HG03039 (cell line): ENCODE measurements around the gene NCAN.
A peak's percentile ranks its signal among the peaks of the same experiment; 100 is the strongest.
"Not testable (repeated sequence)": the region's sequence is repeated elsewhere in the genome, so short reads cannot be mapped to it uniquely, and the experiment has no call there.

ENCODE experiments used
- ATAC-seq: cut with Tn5 transposase; IDR thresholded peaks from one replicate; pipeline ENCODE4 v1.9.1; 2021; ENCODE audit warnings: mild to moderate bottlenecking, moderate library complexity; ENCODE audit not compliant: unreplicated experiment

Gene NCAN

GRCh38 chr19:19211499-19212420, at the start of gene NCAN:
NCAN (plus strand) TSS chr19:19211958; CDS start chr19:19216954, 4,996 bp downstream.
- no peak for ATAC-seq

DNA sequence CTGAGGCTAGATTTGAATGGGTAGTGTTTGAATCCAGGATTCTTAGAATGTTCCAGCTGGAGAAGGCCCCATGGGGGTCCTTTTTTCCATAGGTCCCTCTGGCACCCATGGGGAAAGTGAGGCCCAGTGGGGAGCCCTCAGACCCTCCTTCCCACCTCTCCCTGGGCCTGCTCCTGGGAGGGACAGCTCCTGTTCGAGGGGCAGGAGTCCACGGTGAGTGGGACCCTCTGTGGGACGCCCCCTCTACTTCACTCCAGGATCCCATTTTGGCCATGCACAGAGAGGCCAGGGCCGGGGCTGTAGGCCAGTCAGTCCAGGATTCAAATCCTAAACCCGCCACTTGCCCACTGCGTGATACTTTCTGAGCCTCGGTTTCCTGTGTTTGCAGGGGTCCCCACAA, 49.3 kb upstream of the NCAN start:
- no peak for ATAC-seq

DNA sequence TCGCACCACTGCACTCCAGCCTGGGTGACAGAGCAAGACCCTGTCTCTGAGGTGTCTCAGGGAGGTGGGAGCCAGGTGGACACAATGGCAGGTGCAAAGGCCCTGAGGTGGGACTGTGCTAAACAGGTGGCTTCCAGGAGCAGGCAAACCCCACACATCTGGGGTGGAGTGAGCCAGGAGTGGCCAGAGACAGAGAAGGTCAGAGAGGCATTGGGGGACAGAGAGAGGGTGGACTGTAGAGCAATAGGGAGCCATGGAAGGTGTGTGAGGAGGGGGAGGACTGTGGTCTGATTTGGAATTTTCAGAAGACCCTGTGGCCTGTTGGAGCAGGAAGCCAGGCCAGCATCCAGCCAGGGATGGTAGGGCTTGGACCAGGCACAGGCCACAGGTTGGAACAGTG, 46.4 kb upstream of the NCAN start:
- no peak for ATAC-seq

- no peak for ATAC-seq
Measured at GRCh38 chr19:19167612-19168011, 44.1 kb upstream of the NCAN start.

GRCh38 chr19:19169236-19170052, 42.3 kb upstream of the NCAN start:
- peak; percentile 5 for ATAC-seq

DNA sequence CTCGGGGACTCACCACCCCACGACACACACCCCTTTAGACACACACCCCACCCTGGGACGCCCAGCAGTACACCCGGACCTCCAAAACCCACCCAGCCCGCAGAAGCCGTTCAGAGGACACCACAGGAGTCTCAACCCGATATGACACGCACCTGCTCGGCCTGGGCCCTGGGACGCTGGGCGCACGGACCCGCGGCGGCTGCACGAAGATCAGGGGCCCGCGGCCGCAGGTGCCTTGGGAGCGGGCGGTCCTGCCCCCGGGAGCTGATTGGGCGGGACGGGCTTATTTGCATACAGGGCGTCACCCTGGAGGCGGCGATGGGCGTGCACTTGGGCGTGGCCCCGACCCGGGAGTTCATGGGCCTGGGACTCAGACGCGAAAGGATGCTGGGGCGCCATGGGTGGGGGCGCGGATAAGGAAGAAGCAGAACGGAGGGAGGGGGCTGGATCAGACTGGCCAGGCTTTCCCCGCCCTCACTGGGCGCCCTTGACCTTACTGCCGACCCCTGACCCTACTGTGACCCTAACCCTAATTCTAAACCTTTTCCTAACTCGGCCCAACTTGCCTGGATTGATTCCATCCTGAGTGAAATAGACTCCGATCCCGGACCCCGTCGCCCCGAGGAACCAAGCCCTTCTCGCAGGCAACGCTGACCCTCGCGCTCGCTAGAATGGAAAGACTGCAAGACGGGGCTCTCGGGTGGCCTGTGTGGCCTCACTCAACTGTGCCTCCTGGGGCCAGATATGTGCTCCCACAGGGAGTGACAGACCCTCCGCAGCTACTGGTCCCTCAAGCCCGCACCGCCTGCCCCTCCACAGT, 41.5 kb upstream of the NCAN start, which contains the start of gene MEF2B:
TSS of gene MEF2B (minus strand) at position 211 of the 820 bp plus-strand sequence. CDS start 19,528 bp downstream, outside the sequence.
- peak; percentile 73 for ATAC-seq

DNA sequence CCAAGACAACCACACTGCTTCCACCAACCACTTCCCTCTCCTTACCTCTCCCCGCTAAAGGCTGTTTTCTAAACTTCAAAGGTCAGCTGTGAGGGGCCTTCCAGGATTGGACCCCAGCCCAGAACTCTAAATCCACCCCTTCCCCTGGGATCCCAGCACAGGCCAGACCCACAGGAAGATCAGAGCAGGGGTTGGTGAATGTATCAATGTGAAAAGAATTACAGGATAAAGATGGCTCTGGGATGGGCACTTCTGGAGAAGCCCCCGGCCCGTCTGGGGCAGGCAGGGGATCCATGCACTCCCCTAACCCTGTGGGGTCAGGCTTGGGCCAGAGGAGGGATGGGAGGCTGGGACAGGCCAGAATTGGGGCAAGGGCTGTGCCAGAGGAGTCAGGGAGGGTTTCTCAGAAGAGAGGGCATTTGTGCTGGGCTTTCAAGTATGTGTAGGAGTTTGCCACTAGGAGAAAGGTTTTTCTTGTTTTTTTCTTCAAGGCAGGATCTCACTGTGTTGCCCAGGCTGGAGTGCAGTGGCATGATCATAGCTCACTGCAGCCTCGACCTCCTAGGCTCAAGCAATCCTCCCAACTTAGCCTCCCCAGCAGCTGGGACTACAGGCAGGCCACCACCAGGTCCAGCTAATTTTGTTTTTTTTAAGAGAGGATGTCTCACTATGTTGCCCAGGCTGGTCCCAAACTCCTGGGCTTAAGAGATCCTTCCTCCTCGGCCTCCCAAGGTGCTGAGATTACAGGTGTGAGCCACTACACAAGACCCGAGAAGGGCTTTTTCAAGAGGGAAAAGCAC, 40.7 kb upstream of the NCAN start:
- ATAC-seq: no peak

DNA sequence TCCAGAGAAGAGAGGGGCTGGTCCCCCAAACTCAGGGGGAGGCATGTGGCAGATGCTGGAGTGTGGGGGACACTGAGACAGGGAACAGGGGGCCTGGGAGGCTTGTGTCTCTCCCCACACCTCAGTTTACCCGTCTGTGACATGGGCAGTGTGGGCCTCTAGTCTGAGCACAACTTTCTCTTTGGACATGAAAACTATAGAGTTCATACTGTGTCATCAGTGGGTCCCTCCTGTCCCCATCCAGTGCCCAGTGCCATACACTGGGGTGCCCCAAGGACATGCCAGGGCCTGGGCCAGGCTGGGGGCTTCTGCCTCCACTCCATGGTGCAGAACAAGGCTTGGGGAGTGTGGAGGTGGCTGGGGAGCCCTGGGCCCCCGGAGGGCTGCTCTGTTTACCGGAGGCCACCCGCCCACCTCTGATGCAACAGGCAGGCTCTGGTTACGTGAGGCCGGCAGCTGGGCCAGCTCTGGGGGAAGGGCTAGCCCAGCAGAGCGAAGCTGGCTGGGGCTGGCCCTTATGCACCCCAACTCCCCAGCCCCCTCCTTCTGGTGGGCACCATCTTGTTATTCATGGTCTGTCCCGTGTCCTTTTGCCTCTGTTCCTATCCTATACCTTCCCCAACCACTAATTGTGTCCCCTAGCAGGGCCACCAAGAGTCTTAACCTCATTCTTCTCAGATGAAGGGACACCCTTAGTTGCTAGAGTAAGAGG, 39.8 kb upstream of the NCAN start:
- ATAC-seq: no peak

DNA sequence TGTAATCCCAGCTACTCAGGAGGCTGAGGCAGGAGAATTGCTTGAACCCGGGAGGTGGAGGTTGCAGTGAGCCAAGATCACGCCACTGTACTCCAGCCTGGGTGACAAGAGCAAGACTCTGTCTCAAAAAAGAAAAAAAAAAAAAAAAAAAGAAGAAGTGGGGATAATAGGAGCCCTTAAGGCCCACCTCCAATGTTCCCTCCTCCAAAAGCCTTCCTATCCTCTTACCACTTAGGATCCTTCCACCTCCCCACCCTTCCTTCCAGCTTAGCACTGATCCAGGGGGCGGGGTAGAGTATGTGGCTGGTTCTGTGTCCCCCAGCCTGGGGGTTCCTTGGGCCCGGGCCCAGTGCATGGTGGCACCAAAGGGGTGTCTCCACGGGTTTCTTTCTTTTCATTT, 38.5 kb upstream of the NCAN start:
- not testable (repeated sequence) for ATAC-seq

- ATAC-seq: no peak
Measured at GRCh38 chr19:19176950-19177349, 34.8 kb upstream of the NCAN start.

- no peak for ATAC-seq
Measured at GRCh38 chr19:19179548-19180441, 32.0 kb upstream of the NCAN start.

- no peak for ATAC-seq
Measured at GRCh38 chr19:19181488-19181998, 30.2 kb upstream of the NCAN start.

- ATAC-seq: no peak
Measured at GRCh38 chr19:19185853-19186740, 25.7 kb upstream of the NCAN start.

- no peak for ATAC-seq
Measured at GRCh38 chr19:19186742-19187141, 25.0 kb upstream of the NCAN start.

GRCh38 chr19:19191768-19192077, 20.0 kb upstream of the NCAN start:
- no peak for ATAC-seq

- ATAC-seq: peak; percentile 72
Measured at GRCh38 chr19:19192078-19192882, 19.5 kb upstream of the NCAN start, which contains the start of the genes BORCS8 and RFXANK. BORCS8 (minus strand) TSS chr19:19192152; CDS start chr19:19192117, 35 bp downstream. RFXANK (plus strand) TSS chr19:19192258; CDS start chr19:19193947, 1,689 bp downstream.
